Caco-2 (cell line): ENCODE measurements around the gene TNNI2. TPM values are rescaled to one million over a fixed set of nuclear protein-coding genes. Genes with fewer than 3 reads are reported as not detected.
"Not testable (repeated sequence)": the region's sequence is repeated elsewhere in the genome, so short reads cannot be mapped to it uniquely, and the experiment has no call there.

ENCODE experiments used
- BruUV-seq: library from RNA; stranded (reverse); fragments of 400-500 nt; replicated peaks from 2 replicates; lab custom pipeline; 2021; lab: Mats Ljungman, UMichigan
- CTCF ChIA-PET: fragments of 300-600 bp; sonication (Branson Sonifier 250); formaldehyde crosslinking; loops from one replicate; lab custom pipeline; 2022; ENCODE audit warnings: antibody characterized with exemption; lab: Charles Lee
- POLR2A ChIA-PET: fragments of 300-600 bp; sonication (Branson Sonifier 250); formaldehyde crosslinking; loops from one replicate; lab custom pipeline; 2022; ENCODE audit warnings: antibody characterized with exemption; lab: Charles Lee
- DNase-seq, 2 experiments: peaks; one replicate each; pipeline versions ENCODE4 v3.0.0 to v3.0.0-alpha.2; 2020 to 2022
- H3K27me3 ChIP-seq: replicated peaks from 2 replicates; pipeline ENCODE4 v1.6.0; 2011; ENCODE audit warnings: low read length; ENCODE audit not compliant: control insufficient read depth, insufficient read depth
- H3K36me3 ChIP-seq: 2 replicates; pipeline ENCODE4 v1.5.1; 2011; ENCODE audit warnings: low read length; ENCODE audit not compliant: control insufficient read depth, insufficient read depth
- H3K4me1 ChIP-seq: fragments of 250-450 bp; sonication (Bioruptor Pico); 2 replicates; pipeline ENCODE4 v1.5.1; 2020; ENCODE audit warnings: mild to moderate bottlenecking
- H3K4me3 ChIP-seq: 2 replicates; pipeline ENCODE4 v1.5.1; 2011; ENCODE audit warnings: low read depth, mild to moderate bottlenecking, control low read depth, low read length
- H3K9me3 ChIP-seq: fragments of 250-450 bp; sonication (Bioruptor Pico); 2 replicates; pipeline ENCODE4 v1.5.1; 2020; ENCODE audit warnings: mild to moderate bottlenecking, moderate library complexity
- H3K27ac Mint-ChIP-seq: one replicate; pipeline ENCODE4 v1.8.0; 2022; ENCODE audit warnings: mixed read lengths; ENCODE audit not compliant: unreplicated experiment
- H3K27me3 Mint-ChIP-seq: one replicate; pipeline ENCODE4 v1.8.0; 2022; ENCODE audit warnings: mixed read lengths; ENCODE audit not compliant: insufficient read depth, unreplicated experiment
- H3K36me3 Mint-ChIP-seq: one replicate; pipeline ENCODE4 v1.8.0; 2022; ENCODE audit warnings: mild to moderate bottlenecking, mixed read lengths; ENCODE audit not compliant: insufficient read depth, unreplicated experiment
- H3K4me1 Mint-ChIP-seq: one replicate; pipeline ENCODE4 v1.8.0; 2022; ENCODE audit warnings: low read depth, mixed read lengths; ENCODE audit not compliant: unreplicated experiment
- H3K4me3 Mint-ChIP-seq: one replicate; pipeline ENCODE4 v1.8.0; 2022; ENCODE audit warnings: mild to moderate bottlenecking, moderate library complexity, mixed read lengths; ENCODE audit not compliant: unreplicated experiment
- H3K9me3 Mint-ChIP-seq: one replicate; pipeline ENCODE4 v1.8.0; 2022; ENCODE audit warnings: mixed read lengths; ENCODE audit not compliant: unreplicated experiment
- CTCF ChIP-seq, 2 experiments: fragments of 200-600 bp in 1 of 2; IDR thresholded peaks; 1 replicate in 1 of 2; 2 replicates in 1 of 2; pipeline versions ENCODE4 v1.5.1 to v1.8.0; 2011 to 2022; ENCODE audit warnings: antibody characterized with exemption in 1 of 2, control low read depth in 1 of 2, inconsistent platforms in 1 of 2, low read depth in 1 of 2, low read length in 1 of 2, mild to moderate bottlenecking in 1 of 2, moderate library complexity in 1 of 2; ENCODE audit not compliant: insufficient read depth in 1 of 2, severe bottlenecking in 1 of 2, unreplicated experiment in 1 of 2
- intact Hi-C: fragments of 100-400 bp; cut with micrococcal nuclease; formaldehyde crosslinking; loops from one replicate; pipeline ENCODE4 v1.10.0; 2022; ENCODE audit not compliant: unreplicated experiment
- total RNA-seq: library from RNA; stranded (reverse); gene quantifications from 2 replicates; pipeline ENCODE4 v1.2.3, GENCODE V29; 2022

Gene TNNI2
- total RNA-seq, 1 experiment from 2014 or later = 8.6 TPM

GRCh38 chr11:1874441-1875092 lies 35.8 kb downstream of the TNNI2 start:
- H3K4me1 Mint-ChIP-seq, H3K27me3 Mint-ChIP-seq, BruUV-seq, intact Hi-C loops, H3K36me3 Mint-ChIP-seq, H3K4me1 ChIP-seq, H3K4me3 ChIP-seq, H3K4me3 Mint-ChIP-seq, H3K27ac Mint-ChIP-seq, H3K27me3 ChIP-seq, DNase-seq, H3K36me3 ChIP-seq, POLR2A ChIA-PET, H3K9me3 ChIP-seq, H3K9me3 Mint-ChIP-seq: not testable (repeated sequence)
- CTCF ChIA-PET = interaction anchor here (0.6 kb wide), 2 partner anchors 19 to 222 kb away, joined by 3 read pairs; no protein-coding TSS in a partner anchor

- no peaks in the 10 kb centered on the region for H3K9me3 Mint-ChIP-seq
- peaks cover 2% of the 10 kb centered on the region for H3K27me3 Mint-ChIP-seq
- TF ChIP-seq CTCF (IDR thresholded peaks at IDR 0.05; ENCODE audit: insufficient read depth in 1 of 2, low read depth in 1 of 2, low read length in 1 of 2, severe bottlenecking in 1 of 2, unreplicated experiment in 1 of 2) = no peak
- H3K36me3 Mint-ChIP-seq = no peaks in the 10 kb centered on the region
- POLR2A ChIA-PET = no interaction called here
- H3K4me3 Mint-ChIP-seq = no peak overlapping the region
- H3K27ac Mint-ChIP-seq = no peak overlapping the region
- H3K4me1 Mint-ChIP-seq = no peaks in the 10 kb centered on the region
- DNase-seq = no peak
- Histone ChIP-seq H3K27me3 (no peaks in the 10 kb centered on the region; the same call in 1 of the 2 replicates), H3K4me3 (no peak overlapping the region), H3K4me1 (peaks cover 7% of the 10 kb centered on the region), H3K9me3 (no peaks in the 10 kb centered on the region), H3K36me3 (no peaks in the 10 kb centered on the region)
- CTCF ChIA-PET = interaction anchor here (0.6 to 2.8 kb wide), 4 partner anchors 20 to 223 kb away, joined by 3 to 10 read pairs (median 4); no protein-coding TSS in a partner anchor
- BruUV-seq = no TSS peak
- intact Hi-C loops = no loop called here
These were observed 36.5 kb downstream of the TNNI2 start for GRCh38 chr11:1875093-1875850.

GRCh38 chr11:1875851-1876301 lies 37.1 kb downstream of the TNNI2 start:
- H3K36me3 ChIP-seq, H3K4me3 ChIP-seq, H3K27me3 Mint-ChIP-seq, intact Hi-C loops, H3K4me3 Mint-ChIP-seq, H3K36me3 Mint-ChIP-seq, H3K4me1 Mint-ChIP-seq, BruUV-seq, H3K4me1 ChIP-seq, H3K9me3 ChIP-seq, POLR2A ChIA-PET, DNase-seq, H3K27me3 ChIP-seq, H3K27ac Mint-ChIP-seq, H3K9me3 Mint-ChIP-seq: not testable (repeated sequence)
- CTCF ChIA-PET = interaction anchor here (1.1 to 2.8 kb wide), 8 partner anchors 27 to 275 kb away, joined by 4 to 18 read pairs (median 7); partner anchors contain the start of gene SYT8
